Vagina (tissue), 2 donors: ENCODE data around the gene TMTC2.

Source experiments
- CTCF ChIP-seq, 3 experiments: fragments of 450-650 bp in 2 of 3; fragments of 200-600 bp in 1 of 3; sonication (generic) in 1 of 3; IDR thresholded peaks; one replicate each; pipeline ENCODE4 v1.5.1; 2017 to 2019; ENCODE audit warnings: antibody characterized with exemption in 3 of 3, mild to moderate bottlenecking in 2 of 3, moderate library complexity in 2 of 3
- POLR2AphosphoS5 ChIP-seq, 2 donors: sonication (generic); formaldehyde crosslinking; IDR thresholded peaks; one replicate each; pipeline ENCODE4 v1.9.0; 2017; ENCODE audit warnings: antibody characterized with exemption in 2 of 2, mild to moderate bottlenecking in 2 of 2, low read depth in 1 of 2; ENCODE audit not compliant: insufficient read depth in 1 of 2

- TF ChIP-seq CTCF (IDR thresholded peaks at IDR 0.05) (no peak), POLR2AphosphoS5 (IDR thresholded peaks at IDR 0.05; ENCODE audit: insufficient read depth in 1 of 2, low read depth in 1 of 2) (no peak)
Observed at GRCh38 chr12:82714427-82714826, 27.7 kb downstream of the TMTC2 start.
